ENCODE results near the gene PPL. TPM values are rescaled to one million over a fixed set of nuclear protein-coding genes. Genes with fewer than 3 reads are reported as not detected.

The PPL gene
- total and polyA plus RNA-seq, 2 of the 13 experiments (the other 11 are each of a cell fraction or from before 2014, with no cell fraction given) = 5.7 to 6.6 TPM

DNA sequence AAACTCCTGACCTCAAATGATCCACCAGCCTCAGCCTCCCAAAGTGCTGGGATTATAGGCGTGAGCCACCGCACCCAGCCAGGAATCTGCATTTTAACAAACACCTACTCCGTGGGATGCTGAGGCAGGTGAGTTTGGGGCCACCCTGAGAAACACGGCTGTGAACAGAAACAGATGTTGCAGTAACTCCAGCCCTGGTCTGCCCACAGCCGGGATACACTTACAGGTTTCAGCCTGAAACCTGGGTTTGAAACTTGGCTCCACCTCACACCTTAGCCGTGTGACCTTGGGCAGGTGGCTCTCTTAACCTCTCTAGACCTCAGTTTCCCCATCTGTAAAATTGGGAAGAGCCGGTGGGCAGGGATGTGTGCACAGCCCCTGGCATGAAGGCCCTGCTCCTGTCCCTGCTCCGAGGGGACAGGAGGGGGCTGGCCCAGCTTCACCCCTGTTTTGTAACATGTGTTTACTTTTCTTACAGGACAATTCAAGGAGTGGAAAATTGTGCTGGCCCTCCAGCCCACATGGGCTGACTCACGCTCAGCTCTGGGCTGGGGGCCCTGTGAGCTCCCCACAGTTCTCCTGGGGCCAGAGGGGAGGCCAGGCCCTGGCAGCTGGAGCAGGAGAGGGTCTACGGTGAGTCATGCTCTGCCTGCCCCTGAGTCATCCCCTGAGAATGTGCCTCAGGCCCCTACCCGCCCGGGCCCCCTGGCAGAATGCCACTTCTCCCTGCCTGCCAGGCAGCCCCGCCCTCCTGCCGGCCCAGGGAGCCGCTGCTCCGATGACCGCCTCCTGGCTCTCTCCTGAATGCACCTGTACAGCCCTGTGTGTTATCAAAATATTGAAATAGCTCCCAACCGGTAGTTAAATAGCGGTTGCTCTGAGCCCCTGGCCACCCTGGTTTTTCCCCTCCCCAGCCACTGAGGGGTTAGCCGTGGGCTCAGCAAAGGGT, 7.7 kb upstream of the PPL start (continued):
- TF ChIP-seq ZNF678 (CRISPR knock-in tag; IDR thresholded peaks at IDR 0.05) (no peak), IRX3 (CRISPR knock-in tag; IDR thresholded peaks at IDR 0.05; ENCODE audit: borderline replicate concordance, low read depth) (no peak), MZF1 (CRISPR knock-in tag; IDR thresholded peaks at IDR 0.05; ENCODE audit: borderline replicate concordance) (no peak; the same call in 1 of the 2 replicates), HNRNPH1 (optimal IDR thresholded peaks at IDR 0.05; ENCODE audit: low read depth, low read length) (no peak), ZNF598 (CRISPR knock-in tag; IDR thresholded peaks at IDR 0.05; ENCODE audit: borderline replicate concordance) (no peak; the same call in 1 of the 2 replicates), TOPORS (CRISPR knock-in tag; IDR thresholded peaks at IDR 0.05) (no peak), TOE1 (CRISPR knock-in tag; IDR thresholded peaks at IDR 0.05) (no peak), KLF9 (CRISPR knock-in tag; IDR thresholded peaks at IDR 0.05; ENCODE audit: low read depth) (peak; percentile 86), ZNF207 (IDR thresholded peaks at IDR 0.05; ENCODE audit: borderline replicate concordance) (no peak), SALL2 (CRISPR knock-in tag; IDR thresholded peaks at IDR 0.05) (peak; percentile 71; the same call in 1 of the 2 replicates), ZNF652 (CRISPR knock-in tag; IDR thresholded peaks at IDR 0.05; ENCODE audit: borderline replicate concordance, low read depth) (peak; percentile 22; the same call in 1 of the 2 replicates), FOXP1 (IDR thresholded peaks at IDR 0.05) (no peak), FOXP1 (CRISPR knock-in tag; IDR thresholded peaks at IDR 0.05) (peak; percentile 42), ZNF563 (CRISPR knock-in tag; IDR thresholded peaks at IDR 0.05) (peak; percentile 67), FOSL1 (CRISPR knock-in tag; IDR thresholded peaks at IDR 0.05; ENCODE audit: borderline replicate concordance) (peak; percentile 99), MAF1 (CRISPR knock-in tag; IDR thresholded peaks at IDR 0.05; ENCODE audit: borderline replicate concordance) (peak; percentile 56; the same call in 1 of the 2 replicates), PCBP1 (IDR thresholded peaks at IDR 0.05; ENCODE audit: borderline replicate concordance, low read depth, low read length) (peak; percentile 78; the same call in 1 of the 2 replicates), ISL2 (CRISPR knock-in tag; IDR thresholded peaks at IDR 0.05) (no peak; the same call in none of the 2 replicates), SETDB1 (CRISPR knock-in tag; IDR thresholded peaks at IDR 0.05; ENCODE audit: borderline replicate concordance) (no peak)
- TF ChIP-seq, protein P1, sequence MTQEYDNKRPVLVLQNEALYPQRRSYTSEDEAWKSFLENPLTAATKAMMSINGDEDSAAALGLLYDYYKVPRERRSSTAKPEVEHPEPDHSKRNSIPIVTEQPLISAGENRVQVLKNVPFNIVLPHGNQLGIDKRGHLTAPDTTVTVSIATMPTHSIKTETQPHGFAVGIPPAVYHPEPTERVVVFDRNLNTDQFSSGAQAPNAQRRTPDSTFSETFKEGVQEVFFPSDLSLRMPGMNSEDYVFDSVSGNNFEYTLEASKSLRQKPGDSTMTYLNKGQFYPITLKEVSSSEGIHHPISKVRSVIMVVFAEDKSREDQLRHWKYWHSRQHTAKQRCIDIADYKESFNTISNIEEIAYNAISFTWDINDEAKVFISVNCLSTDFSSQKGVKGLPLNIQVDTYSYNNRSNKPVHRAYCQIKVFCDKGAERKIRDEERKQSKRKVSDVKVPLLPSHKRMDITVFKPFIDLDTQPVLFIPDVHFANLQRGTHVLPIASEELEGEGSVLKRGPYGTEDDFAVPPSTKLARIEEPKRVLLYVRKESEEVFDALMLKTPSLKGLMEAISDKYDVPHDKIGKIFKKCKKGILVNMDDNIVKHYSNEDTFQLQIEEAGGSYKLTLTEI (CRISPR knock-in tag; conservative IDR thresholded peaks at IDR 0.05) = no peak
- TF ChIP-seq, protein P2, sequence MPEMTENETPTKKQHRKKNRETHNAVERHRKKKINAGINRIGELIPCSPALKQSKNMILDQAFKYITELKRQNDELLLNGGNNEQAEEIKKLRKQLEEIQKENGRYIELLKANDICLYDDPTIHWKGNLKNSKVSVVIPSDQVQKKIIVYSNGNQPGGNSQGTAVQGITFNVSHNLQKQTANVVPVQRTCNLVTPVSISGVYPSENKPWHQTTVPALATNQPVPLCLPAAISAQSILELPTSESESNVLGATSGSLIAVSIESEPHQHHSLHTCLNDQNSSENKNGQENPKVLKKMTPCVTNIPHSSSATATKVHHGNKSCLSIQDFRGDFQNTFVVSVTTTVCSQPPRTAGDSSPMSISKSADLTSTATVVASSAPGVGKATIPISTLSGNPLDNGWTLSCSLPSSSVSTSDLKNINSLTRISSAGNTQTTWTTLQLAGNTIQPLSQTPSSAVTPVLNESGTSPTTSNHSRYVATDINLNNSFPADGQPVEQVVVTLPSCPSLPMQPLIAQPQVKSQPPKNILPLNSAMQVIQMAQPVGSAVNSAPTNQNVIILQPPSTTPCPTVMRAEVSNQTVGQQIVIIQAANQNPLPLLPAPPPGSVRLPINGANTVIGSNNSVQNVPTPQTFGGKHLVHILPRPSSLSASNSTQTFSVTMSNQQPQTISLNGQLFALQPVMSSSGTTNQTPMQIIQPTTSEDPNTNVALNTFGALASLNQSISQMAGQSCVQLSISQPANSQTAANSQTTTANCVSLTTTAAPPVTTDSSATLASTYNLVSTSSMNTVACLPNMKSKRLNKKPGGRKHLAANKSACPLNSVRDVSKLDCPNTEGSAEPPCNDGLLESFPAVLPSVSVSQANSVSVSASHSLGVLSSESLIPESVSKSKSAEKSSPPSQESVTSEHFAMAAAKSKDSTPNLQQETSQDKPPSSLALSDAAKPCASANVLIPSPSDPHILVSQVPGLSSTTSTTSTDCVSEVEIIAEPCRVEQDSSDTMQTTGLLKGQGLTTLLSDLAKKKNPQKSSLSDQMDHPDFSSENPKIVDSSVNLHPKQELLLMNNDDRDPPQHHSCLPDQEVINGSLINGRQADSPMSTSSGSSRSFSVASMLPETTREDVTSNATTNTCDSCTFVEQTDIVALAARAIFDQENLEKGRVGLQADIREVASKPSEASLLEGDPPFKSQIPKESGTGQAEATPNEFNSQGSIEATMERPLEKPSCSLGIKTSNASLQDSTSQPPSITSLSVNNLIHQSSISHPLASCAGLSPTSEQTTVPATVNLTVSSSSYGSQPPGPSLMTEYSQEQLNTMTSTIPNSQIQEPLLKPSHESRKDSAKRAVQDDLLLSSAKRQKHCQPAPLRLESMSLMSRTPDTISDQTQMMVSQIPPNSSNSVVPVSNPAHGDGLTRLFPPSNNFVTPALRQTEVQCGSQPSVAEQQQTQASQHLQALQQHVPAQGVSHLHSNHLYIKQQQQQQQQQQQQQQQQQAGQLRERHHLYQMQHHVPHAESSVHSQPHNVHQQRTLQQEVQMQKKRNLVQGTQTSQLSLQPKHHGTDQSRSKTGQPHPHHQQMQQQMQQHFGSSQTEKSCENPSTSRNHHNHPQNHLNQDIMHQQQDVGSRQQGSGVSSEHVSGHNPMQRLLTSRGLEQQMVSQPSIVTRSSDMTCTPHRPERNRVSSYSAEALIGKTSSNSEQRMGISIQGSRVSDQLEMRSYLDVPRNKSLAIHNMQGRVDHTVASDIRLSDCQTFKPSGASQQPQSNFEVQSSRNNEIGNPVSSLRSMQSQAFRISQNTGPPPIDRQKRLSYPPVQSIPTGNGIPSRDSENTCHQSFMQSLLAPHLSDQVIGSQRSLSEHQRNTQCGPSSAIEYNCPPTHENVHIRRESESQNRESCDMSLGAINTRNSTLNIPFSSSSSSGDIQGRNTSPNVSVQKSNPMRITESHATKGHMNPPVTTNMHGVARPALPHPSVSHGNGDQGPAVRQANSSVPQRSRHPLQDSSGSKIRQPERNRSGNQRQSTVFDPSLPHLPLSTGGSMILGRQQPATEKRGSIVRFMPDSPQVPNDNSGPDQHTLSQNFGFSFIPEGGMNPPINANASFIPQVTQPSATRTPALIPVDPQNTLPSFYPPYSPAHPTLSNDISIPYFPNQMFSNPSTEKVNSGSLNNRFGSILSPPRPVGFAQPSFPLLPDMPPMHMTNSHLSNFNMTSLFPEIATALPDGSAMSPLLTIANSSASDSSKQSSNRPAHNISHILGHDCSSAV (CRISPR knock-in tag; IDR thresholded peaks at IDR 0.05; ENCODE audit: borderline replicate concordance) = no peak

Measured in HepG2 (cell line).